ENCODE data around the gene CCDC9B. TPM values are rescaled to one million over a fixed set of nuclear protein-coding genes. Genes with fewer than 3 reads are reported as not detected.

Gene CCDC9B
- total and polyA plus RNA-seq, 2 donors (not counting 1 experiment from before 2014, with no cell fraction given) = 2.0 to 38.0 TPM

DNA sequence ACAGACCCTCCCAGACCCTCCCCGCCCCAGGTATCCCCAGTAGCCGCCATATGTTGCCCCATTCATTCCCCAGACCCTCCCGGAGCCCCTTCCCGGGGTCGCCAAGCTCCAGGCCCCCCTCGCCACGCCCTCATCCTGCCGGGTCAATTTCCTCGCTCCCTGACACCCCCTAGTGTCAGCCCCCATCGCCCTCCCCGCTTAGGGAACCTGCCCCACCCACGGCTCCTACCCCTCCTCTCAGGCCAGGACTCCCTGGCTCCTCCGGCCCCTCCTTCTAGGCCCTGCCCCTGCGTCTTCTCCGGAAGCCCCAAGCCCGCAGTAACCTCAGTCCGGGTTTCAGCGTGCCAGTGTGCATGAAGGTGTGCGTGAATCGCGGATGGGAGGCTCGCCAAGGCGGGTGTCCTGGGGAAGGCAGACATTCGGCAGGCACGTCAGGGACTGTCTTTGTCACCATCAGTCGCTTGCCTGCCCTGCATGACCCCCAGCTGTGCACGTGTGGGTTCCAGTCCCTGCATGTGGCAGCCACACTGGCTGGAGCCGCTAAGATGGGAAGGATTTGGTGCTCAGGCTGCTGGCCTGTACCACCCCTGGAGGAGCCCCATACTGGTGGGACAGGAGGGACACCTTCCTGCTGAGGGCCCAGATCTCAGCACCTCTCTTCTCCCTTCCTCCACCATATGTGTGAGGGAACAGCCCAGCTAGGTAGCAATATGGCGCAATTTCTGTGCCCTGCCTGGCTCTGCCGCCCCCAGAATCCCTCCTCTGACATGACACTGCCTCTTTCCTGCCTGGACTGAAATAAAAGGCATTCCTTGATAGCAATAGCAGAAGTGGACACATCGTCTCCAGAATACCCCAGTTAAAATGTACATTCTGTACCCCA, 18.0 kb upstream of the CCDC9B start:
- H3K79me2 ChIP-seq (ENCODE audit: control insufficient read depth, insufficient read depth, low read length) = no peaks in the 10 kb centered on the region
- H3K9ac ChIP-seq (ENCODE audit: insufficient read depth, low read length) = no peak overlapping the region
- peak; percentile 65 for TF ChIP-seq EZH2 (IDR thresholded peaks at IDR 0.05; ENCODE audit: low read length, missing control alignments)
- TF ChIP-seq, protein P1, sequence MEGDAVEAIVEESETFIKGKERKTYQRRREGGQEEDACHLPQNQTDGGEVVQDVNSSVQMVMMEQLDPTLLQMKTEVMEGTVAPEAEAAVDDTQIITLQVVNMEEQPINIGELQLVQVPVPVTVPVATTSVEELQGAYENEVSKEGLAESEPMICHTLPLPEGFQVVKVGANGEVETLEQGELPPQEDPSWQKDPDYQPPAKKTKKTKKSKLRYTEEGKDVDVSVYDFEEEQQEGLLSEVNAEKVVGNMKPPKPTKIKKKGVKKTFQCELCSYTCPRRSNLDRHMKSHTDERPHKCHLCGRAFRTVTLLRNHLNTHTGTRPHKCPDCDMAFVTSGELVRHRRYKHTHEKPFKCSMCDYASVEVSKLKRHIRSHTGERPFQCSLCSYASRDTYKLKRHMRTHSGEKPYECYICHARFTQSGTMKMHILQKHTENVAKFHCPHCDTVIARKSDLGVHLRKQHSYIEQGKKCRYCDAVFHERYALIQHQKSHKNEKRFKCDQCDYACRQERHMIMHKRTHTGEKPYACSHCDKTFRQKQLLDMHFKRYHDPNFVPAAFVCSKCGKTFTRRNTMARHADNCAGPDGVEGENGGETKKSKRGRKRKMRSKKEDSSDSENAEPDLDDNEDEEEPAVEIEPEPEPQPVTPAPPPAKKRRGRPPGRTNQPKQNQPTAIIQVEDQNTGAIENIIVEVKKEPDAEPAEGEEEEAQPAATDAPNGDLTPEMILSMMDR (conservative IDR thresholded peaks at IDR 0.05 in 1 of 2, IDR thresholded peaks at IDR 0.05 in 1 of 2; ENCODE audit: low read depth in 1 of 2, low read length in 2 of 2) = no peak
- no peak for DNase-seq (ENCODE audit: low read depth in 2 of 2)
- peak overlapping the region; percentile 67 for H3K4me2 ChIP-seq (ENCODE audit: extremely low read depth, insufficient read depth, low read length)
- H3K9me3 ChIP-seq (ENCODE audit: control insufficient read depth, insufficient read depth, low read depth, low read length) = no peaks in the 10 kb centered on the region
- no peaks in the 10 kb centered on the region for H3K36me3 ChIP-seq (ENCODE audit: control insufficient read depth, insufficient read depth, low read length)
- no peak overlapping the region for H2AFZ ChIP-seq (ENCODE audit: low read length)
- peaks cover 3% of the 10 kb centered on the region for H3K4me1 ChIP-seq (ENCODE audit: control insufficient read depth, extremely low read depth, insufficient read depth, low read length)
- H3K4me3 ChIP-seq (replicated peaks in 1 of 4; ENCODE audit: control extremely low read depth in 1 of 4, insufficient read depth in 1 of 4, low read depth in 3 of 4, low read length in 4 of 4) = peak overlapping the region; percentile 21 to 46 (median 24)
- H4K20me1 ChIP-seq (ENCODE audit: control insufficient read depth, extremely low read depth, insufficient read depth, low read length) = no peaks in the 10 kb centered on the region
- no peak overlapping the region for H3K27ac ChIP-seq (ENCODE audit: insufficient read depth, low read length)
- peaks cover 33% of the 10 kb centered on the region for H3K27me3 ChIP-seq (ENCODE audit: control insufficient read depth, insufficient read depth, low read length)

DNA sequence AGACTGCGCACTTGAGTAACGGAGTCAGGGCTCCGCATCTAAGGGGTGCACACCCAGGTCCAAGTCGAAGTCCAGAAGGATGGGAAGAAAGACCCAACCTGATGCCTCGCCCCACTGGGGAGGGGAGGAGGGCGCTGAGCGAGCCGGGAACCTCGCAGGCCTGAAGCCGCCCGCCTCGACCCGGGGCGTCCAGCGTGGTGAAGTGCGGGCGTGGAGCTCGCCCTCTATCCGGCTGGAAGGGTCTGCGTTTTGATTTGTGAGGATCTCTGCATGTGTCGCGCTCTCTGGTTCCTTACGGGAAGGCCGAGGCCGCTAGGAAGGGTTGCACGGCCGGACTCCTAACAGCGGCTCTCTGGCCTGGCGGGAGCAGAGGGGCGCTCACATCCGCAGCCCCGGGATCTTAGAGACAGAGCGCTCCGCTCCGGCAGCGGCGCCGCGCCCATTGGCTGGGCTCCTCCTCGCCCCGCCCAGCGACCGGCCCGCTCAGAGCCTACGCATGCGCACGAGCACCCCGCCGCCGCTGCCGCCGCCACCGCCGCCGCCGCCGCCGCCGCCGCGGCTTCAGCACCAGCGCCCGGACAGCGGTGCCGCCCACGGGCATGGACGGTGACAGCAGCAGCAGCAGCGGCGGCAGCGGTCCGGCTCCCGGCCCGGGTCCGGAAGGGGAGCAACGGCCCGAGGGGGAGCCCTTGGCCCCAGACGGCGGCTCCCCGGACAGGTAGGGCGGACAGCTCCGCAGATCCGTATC, 17.2 kb upstream of the CCDC9B start, which contains the start of gene DISP2:
Gene DISP2, plus strand, starts transcription at position 497 of the 748 bp plus-strand sequence. Its CDS starts 103 bp downstream, at position 600.
- no peaks in the 10 kb centered on the region for H4K20me1 ChIP-seq (ENCODE audit: control insufficient read depth, extremely low read depth, insufficient read depth, low read length)
- H3K9me3 ChIP-seq (ENCODE audit: control insufficient read depth, insufficient read depth, low read depth, low read length) = no peaks in the 10 kb centered on the region
- H3K36me3 ChIP-seq (ENCODE audit: control insufficient read depth, insufficient read depth, low read length) = no peaks in the 10 kb centered on the region
- no peaks in the 10 kb centered on the region for H3K79me2 ChIP-seq (ENCODE audit: control insufficient read depth, insufficient read depth, low read length)
- DNase-seq (ENCODE audit: low read depth in 2 of 2) = peak; percentile 62 to 67
- H3K4me1 ChIP-seq (ENCODE audit: control insufficient read depth, extremely low read depth, insufficient read depth, low read length) = peaks cover 3% of the 10 kb centered on the region
- peaks cover 38% of the 10 kb centered on the region for H3K27me3 ChIP-seq (ENCODE audit: control insufficient read depth, insufficient read depth, low read length)
- TF ChIP-seq, protein P1 (conservative IDR thresholded peaks at IDR 0.05 in 1 of 2, IDR thresholded peaks at IDR 0.05 in 1 of 2; ENCODE audit: low read depth in 1 of 2, low read length in 2 of 2) = no peak
- TF ChIP-seq EZH2 (IDR thresholded peaks at IDR 0.05; ENCODE audit: low read length, missing control alignments) = no peak
- no peak within 1 kb of the TSS for H3K27ac ChIP-seq (ENCODE audit: insufficient read depth, low read length)
- peak within 1 kb of the TSS; percentile 63 for H2AFZ ChIP-seq (ENCODE audit: low read length)
- peak within 1 kb of the TSS; percentile 80 for H3K4me2 ChIP-seq (ENCODE audit: extremely low read depth, insufficient read depth, low read length)
- H3K9ac ChIP-seq (ENCODE audit: insufficient read depth, low read length) = no peak within 1 kb of the TSS
- peak within 1 kb of the TSS; percentile 35 to 56 (median 42) for H3K4me3 ChIP-seq (replicated peaks in 1 of 4; ENCODE audit: control extremely low read depth in 1 of 4, insufficient read depth in 1 of 4, low read depth in 3 of 4, low read length in 4 of 4)

DNA sequence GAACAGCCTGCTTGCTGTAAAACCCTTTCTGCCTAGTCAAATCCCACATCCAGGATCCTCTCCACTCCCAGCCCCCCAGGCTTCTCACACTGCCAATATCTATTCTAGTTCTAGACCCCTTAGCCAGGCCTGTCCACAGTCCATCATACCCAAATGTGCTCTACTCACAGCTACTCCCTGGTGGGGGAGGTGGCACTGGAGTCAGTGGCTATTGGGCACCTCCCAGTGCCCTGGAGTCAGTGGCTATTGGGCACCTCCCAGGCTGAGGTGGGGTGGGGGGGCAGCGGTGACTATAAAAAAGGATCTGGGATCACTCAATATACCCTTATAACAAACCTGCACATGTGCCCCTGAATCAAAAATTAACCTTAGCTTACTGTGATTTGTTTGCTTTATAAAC, 16.5 kb upstream of the CCDC9B start:
- no peak overlapping the region for H3K27ac ChIP-seq (ENCODE audit: insufficient read depth, low read length)
- no peak overlapping the region for H2AFZ ChIP-seq (ENCODE audit: low read length)
- DNase-seq (ENCODE audit: low read depth in 2 of 2) = no peak
- no peak overlapping the region for H3K4me3 ChIP-seq (replicated peaks in 1 of 4; ENCODE audit: control extremely low read depth in 1 of 4, insufficient read depth in 1 of 4, low read depth in 3 of 4, low read length in 4 of 4)
- H3K9me3 ChIP-seq (ENCODE audit: control insufficient read depth, insufficient read depth, low read depth, low read length) = no peaks in the 10 kb centered on the region
- H4K20me1 ChIP-seq (ENCODE audit: control insufficient read depth, extremely low read depth, insufficient read depth, low read length) = no peaks in the 10 kb centered on the region
- TF ChIP-seq, protein P1 (conservative IDR thresholded peaks at IDR 0.05 in 1 of 2, IDR thresholded peaks at IDR 0.05 in 1 of 2; ENCODE audit: low read depth in 1 of 2, low read length in 2 of 2) = no peak
- no peak for TF ChIP-seq EZH2 (IDR thresholded peaks at IDR 0.05; ENCODE audit: low read length, missing control alignments)
- H3K36me3 ChIP-seq (ENCODE audit: control insufficient read depth, insufficient read depth, low read length) = no peaks in the 10 kb centered on the region
- H3K9ac ChIP-seq (ENCODE audit: insufficient read depth, low read length) = no peak overlapping the region
- H3K27me3 ChIP-seq (ENCODE audit: control insufficient read depth, insufficient read depth, low read length) = peaks cover 35% of the 10 kb centered on the region
- peaks cover 3% of the 10 kb centered on the region for H3K4me1 ChIP-seq (ENCODE audit: control insufficient read depth, extremely low read depth, insufficient read depth, low read length)
- no peaks in the 10 kb centered on the region for H3K79me2 ChIP-seq (ENCODE audit: control insufficient read depth, insufficient read depth, low read length)
- no peak overlapping the region for H3K4me2 ChIP-seq (ENCODE audit: extremely low read depth, insufficient read depth, low read length)
